PC-9 (cell line): Measurements from ENCODE around the gene TMEM214.

Experiments
- CTCF ChIP-seq: fragments of 200-600 bp; sonication (generic); conservative IDR thresholded peaks from 2 replicates; pipeline ENCODE4 v1.6.1; 2017; ENCODE audit warnings: mixed run types, antibody characterized with exemption, mild to moderate bottlenecking, moderate library complexity
- EZH2 ChIP-seq: fragments of 200-600 bp; sonication (generic); IDR thresholded peaks from 2 replicates; pipeline ENCODE4 v1.8.0; 2017; ENCODE audit warnings: antibody characterized with exemption, low read depth

- TF ChIP-seq CTCF (no peak), EZH2 (no peak)
Observed at GRCh38 chr2:27050996-27051901, 18.5 kb downstream of the TMEM214 start, which contains the start of gene AGBL5.
